Activated B cell treated with CpG ODN at 0.5 μM for 24 hours (primary cell): ENCODE data around the gene COA5. TPM values are rescaled to one million over a fixed set of nuclear protein-coding genes. Genes with fewer than 3 reads are reported as not detected.

Experiments
- ATAC-seq: fragments of 200-7000 bp; cut with Tn5 transposase; one replicate; pipeline ENCODE4 v1.10.0; 2021; ENCODE audit warnings: low read depth, mild to moderate bottlenecking, moderate library complexity
- CTCF ChIA-PET: fragments of 350-600 bp; sonication (Branson Sonifier 250); formaldehyde crosslinking; loops from one replicate; lab custom pipeline; 2021; ENCODE audit warnings: antibody characterized with exemption; lab: Charles Lee
- POLR2A ChIA-PET: fragments of 350-600 bp; sonication (Branson Sonifier 250); formaldehyde crosslinking; loops from one replicate; lab custom pipeline; 2021; ENCODE audit warnings: antibody characterized with exemption; lab: Charles Lee
- DNase-seq: peaks from one replicate; pipeline ENCODE4 v3.0.0; 2022
- H3K27ac Mint-ChIP-seq: one replicate; pipeline ENCODE4 v1.8.0; 2020; ENCODE audit warnings: mixed read lengths
- H3K27me3 Mint-ChIP-seq: one replicate; pipeline ENCODE4 v1.8.0; 2021; ENCODE audit warnings: mixed read lengths
- H3K36me3 Mint-ChIP-seq: one replicate; pipeline ENCODE4 v1.8.0; 2021; ENCODE audit warnings: low read depth, mixed read lengths
- H3K4me1 Mint-ChIP-seq: one replicate; pipeline ENCODE4 v1.8.0; 2021; ENCODE audit warnings: mixed read lengths
- H3K4me3 Mint-ChIP-seq: one replicate; pipeline ENCODE4 v1.8.0; 2020; ENCODE audit warnings: mild to moderate bottlenecking, mixed read lengths
- H3K9me3 Mint-ChIP-seq: one replicate; pipeline ENCODE4 v1.8.0; 2020; ENCODE audit warnings: mixed read lengths
- intact Hi-C: fragments of 100-400 bp; cut with micrococcal nuclease; formaldehyde crosslinking; loops from one replicate; pipeline ENCODE4 v1.15.1; 2024
- total RNA-seq: library from RNA; stranded (reverse); gene quantifications from 2 replicates; pipeline ENCODE4 v1.2.3, GENCODE V29; 2022
- TF ChIP-seq, protein P1 (sequence below): fragments of 200-600 bp; IDR thresholded peaks from one replicate; pipeline ENCODE4 v1.8.0; 2022; ENCODE audit warnings: antibody characterized with exemption, mild to moderate bottlenecking

COA5 gene
- total RNA-seq, 1 donor from 2014 or later = 37.6 TPM

GRCh38 chr2:98556344-98557033, 51.8 kb downstream of the COA5 start:
- H3K27ac Mint-ChIP-seq = peak overlapping the region; percentile 71
- ATAC-seq (peak; percentile 99), DNase-seq (no peak)
- ChIA-PET CTCF (interaction anchor here (0.8 to 1.9 kb wide), 3 partner anchors 19 to 966 kb away, joined by 3 to 4 read pairs (median 3); no protein-coding TSS in a partner anchor), POLR2A (no interaction called here)
- H3K36me3 Mint-ChIP-seq = peaks cover 37% of the 10 kb centered on the region
- H3K4me3 Mint-ChIP-seq = no peak overlapping the region
- TF ChIP-seq, protein P1, sequence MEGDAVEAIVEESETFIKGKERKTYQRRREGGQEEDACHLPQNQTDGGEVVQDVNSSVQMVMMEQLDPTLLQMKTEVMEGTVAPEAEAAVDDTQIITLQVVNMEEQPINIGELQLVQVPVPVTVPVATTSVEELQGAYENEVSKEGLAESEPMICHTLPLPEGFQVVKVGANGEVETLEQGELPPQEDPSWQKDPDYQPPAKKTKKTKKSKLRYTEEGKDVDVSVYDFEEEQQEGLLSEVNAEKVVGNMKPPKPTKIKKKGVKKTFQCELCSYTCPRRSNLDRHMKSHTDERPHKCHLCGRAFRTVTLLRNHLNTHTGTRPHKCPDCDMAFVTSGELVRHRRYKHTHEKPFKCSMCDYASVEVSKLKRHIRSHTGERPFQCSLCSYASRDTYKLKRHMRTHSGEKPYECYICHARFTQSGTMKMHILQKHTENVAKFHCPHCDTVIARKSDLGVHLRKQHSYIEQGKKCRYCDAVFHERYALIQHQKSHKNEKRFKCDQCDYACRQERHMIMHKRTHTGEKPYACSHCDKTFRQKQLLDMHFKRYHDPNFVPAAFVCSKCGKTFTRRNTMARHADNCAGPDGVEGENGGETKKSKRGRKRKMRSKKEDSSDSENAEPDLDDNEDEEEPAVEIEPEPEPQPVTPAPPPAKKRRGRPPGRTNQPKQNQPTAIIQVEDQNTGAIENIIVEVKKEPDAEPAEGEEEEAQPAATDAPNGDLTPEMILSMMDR = no peak
- peaks cover 39% of the 10 kb centered on the region for H3K4me1 Mint-ChIP-seq
- no peaks in the 10 kb centered on the region for H3K9me3 Mint-ChIP-seq
- H3K27me3 Mint-ChIP-seq = no peaks in the 10 kb centered on the region
- intact Hi-C loops = loop anchor here (2.0 to 5.0 kb wide), 3 partner anchors 52 to 144 kb away; partner anchors contain the start of genes COA5 and UNC50

DNA sequence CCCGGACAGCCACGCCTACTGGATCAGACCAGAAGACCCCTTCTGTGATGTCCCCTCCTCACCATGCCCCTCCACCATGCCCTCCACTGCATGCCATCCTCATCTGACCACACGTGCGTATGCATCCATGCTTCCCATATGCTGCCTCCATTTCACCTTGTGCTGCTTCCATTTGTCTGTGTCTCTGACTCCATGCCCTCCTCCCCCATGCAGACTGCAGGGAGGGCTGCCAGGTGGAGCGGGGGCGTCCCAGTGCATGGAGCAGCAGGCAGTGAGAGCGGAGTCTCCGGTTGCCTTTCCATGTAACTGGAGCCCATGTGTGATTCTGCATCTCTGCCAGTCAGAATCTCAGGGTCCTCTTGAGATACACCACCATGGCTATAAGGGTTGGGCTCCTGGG, 52.6 kb downstream of the COA5 start:
- ChIA-PET POLR2A (no interaction called here), CTCF (interaction anchor here (1.3 kb wide), 1 partner anchor 63 kb away, joined by 3 read pairs; no protein-coding TSS in a partner anchor)
- Mint-ChIP-seq H3K27me3 (no peaks in the 10 kb centered on the region), H3K9me3 (no peaks in the 10 kb centered on the region), H3K4me3 (no peak overlapping the region), H3K36me3 (peaks cover 32% of the 10 kb centered on the region), H3K27ac (no peak overlapping the region), H3K4me1 (peaks cover 39% of the 10 kb centered on the region)
- TF ChIP-seq, protein P1 = no peak
- ATAC-seq = no peak
- no peak for DNase-seq
- intact Hi-C loops = loop anchor here (2.0 to 5.0 kb wide), 3 partner anchors 53 to 143 kb away; partner anchors contain the start of genes COA5 and UNC50

- no peak overlapping the region for H3K27ac Mint-ChIP-seq
These were observed 54.0 kb downstream of the COA5 start for GRCh38 chr2:98554116-98554861.

DNA sequence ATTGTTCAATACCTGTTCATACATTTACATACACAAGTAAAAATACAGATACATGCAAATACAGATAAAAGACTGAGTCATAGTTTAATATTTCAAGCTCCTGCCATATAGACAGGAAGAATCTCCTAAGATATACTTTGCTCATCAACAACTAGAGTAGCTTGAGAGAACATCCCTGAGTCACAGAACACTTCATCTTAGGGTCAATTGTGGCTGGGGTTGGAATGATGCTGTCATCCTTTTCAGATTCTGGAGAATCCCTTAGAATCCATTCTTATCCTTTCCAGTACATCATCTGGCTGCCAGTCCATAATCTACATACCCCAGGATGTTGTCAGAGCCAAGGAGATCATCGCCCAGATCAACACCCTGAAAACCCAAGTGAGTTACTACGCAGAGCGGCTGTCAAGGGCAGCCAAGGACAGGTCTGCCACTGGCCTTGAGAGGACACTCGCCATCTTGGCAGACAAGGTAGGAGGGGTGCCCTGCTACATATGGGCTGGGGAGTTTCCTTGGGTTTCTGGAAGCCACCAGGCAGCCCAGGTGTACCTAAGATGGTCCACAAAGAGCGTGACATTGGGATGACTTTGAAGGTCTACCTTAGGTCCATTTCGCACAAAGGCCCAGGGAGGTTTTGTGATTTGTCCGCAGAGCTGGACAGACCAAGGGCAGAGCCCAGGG, 55.7 kb downstream of the COA5 start:
- ChIA-PET POLR2A (no interaction called here), CTCF (no interaction called here)
- TF ChIP-seq, protein P1 = no peak
- no peak overlapping the region for H3K4me3 Mint-ChIP-seq
- H3K27ac Mint-ChIP-seq = no peak overlapping the region
- H3K9me3 Mint-ChIP-seq = no peaks in the 10 kb centered on the region
- no peaks in the 10 kb centered on the region for H3K27me3 Mint-ChIP-seq
- ATAC-seq = no peak
- H3K4me1 Mint-ChIP-seq = peaks cover 52% of the 10 kb centered on the region
- DNase-seq = no peak
- peaks cover 30% of the 10 kb centered on the region for H3K36me3 Mint-ChIP-seq
- intact Hi-C loops = no loop called here

More at GRCh38 chr2:98554116-98554861, 54.0 kb downstream of the COA5 start:
- POLR2A ChIA-PET = no interaction called here
- no peaks in the 10 kb centered on the region for H3K9me3 Mint-ChIP-seq
- no peaks in the 10 kb centered on the region for H3K27me3 Mint-ChIP-seq
- DNase-seq = no peak
- intact Hi-C loops = no loop called here
- no peak overlapping the region for H3K4me3 Mint-ChIP-seq
- CTCF ChIA-PET = no interaction called here
- no peak for ATAC-seq
- H3K36me3 Mint-ChIP-seq = peaks cover 29% of the 10 kb centered on the region
- TF ChIP-seq, protein P1 = no peak
- H3K4me1 Mint-ChIP-seq = peaks cover 39% of the 10 kb centered on the region
